A549 (cell line): Measurements from ENCODE around the gene GPR15LG.

Experiments used
- CHD2 ChIP-seq: fragments of 150-350 bp; IDR thresholded peaks from 2 replicates; pipeline ENCODE4 v1.6.1; 2014; ENCODE audit warnings: low read length; ENCODE audit not compliant: partially characterized antibody
- CHD4 ChIP-seq: fragments of 200-600 bp; sonication (generic); IDR thresholded peaks from 2 replicates; pipeline ENCODE4 v1.6.1; 2016; ENCODE audit warnings: antibody characterized with exemption, mild to moderate bottlenecking, borderline replicate concordance
- KDM1A ChIP-seq: fragments of 200-600 bp; sonication (generic); IDR thresholded peaks from 2 replicates; pipeline ENCODE4 v1.6.1; 2016; ENCODE audit warnings: low read depth, mild to moderate bottlenecking
- POLR2A ChIP-seq: IDR thresholded peaks from 2 replicates; pipeline ENCODE4 v1.6.1; 2012; ENCODE audit warnings: mild to moderate bottlenecking, low read length
- RAD21 ChIP-seq, 2 experiments: fragments of >200 bp in 1 of 2; sonication (Bioruptor Twin) in 1 of 2; formaldehyde crosslinking in 1 of 2; IDR thresholded peaks in 1 of 2; conservative IDR thresholded peaks in 1 of 2; 2 replicates in 1 of 2; 3 replicates in 1 of 2; pipeline ENCODE4 v1.6.1; 2012 to 2018; ENCODE audit warnings: inconsistent platforms in 1 of 2
- RCOR1 ChIP-seq: fragments of 150-350 bp; IDR thresholded peaks from 2 replicates; pipeline ENCODE4 v1.6.1; 2014; ENCODE audit warnings: antibody characterized with exemption, low read length, low read depth
- SREBF2 ChIP-seq: fragments of 450-650 bp; IDR thresholded peaks from 2 replicates; pipeline ENCODE4 v1.6.1; 2014; ENCODE audit warnings: mild to moderate bottlenecking, moderate library complexity
- TF ChIP-seq, protein P1 (sequence below): fragments of >200 bp; sonication (Bioruptor Twin); formaldehyde crosslinking; IDR thresholded peaks from 3 replicates; pipeline ENCODE4 v1.5.1; 2016
- TF ChIP-seq, protein P2 (sequence below): IDR thresholded peaks from 2 replicates; pipeline ENCODE4 v1.6.1; 2012

DNA sequence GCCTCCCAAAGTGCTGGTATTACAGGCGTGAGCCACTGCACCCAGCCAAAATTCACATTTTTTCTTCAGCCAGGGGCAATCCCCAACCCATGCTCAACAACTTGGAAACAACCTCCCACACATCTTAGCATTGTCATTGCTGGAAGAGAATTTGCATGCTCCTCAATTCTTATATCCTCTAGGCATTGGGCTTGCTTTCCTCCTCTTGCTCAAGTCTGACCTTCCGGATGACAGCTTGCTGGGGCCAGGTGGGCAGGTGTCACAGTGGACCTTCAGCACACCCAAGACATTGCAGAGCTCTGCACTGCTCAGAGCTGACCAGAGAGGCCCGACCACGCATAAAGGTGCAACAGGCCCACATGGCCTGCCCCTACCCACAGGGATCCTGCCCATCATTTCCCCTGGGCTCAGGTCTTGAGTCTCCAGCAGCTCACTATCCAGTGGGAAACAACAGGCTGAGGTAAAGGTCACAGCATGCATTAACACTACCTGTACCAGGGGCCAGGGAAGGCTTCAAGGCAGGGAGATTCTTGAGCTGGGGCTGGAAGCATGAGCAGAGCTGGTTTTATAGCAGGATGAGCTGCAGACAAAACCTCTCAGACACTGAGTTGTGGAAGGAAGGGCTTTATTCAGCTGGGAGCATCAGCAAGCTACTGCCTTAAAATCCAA, 6.8 kb upstream of the GPR15LG start:
- TF ChIP-seq, protein P1, sequence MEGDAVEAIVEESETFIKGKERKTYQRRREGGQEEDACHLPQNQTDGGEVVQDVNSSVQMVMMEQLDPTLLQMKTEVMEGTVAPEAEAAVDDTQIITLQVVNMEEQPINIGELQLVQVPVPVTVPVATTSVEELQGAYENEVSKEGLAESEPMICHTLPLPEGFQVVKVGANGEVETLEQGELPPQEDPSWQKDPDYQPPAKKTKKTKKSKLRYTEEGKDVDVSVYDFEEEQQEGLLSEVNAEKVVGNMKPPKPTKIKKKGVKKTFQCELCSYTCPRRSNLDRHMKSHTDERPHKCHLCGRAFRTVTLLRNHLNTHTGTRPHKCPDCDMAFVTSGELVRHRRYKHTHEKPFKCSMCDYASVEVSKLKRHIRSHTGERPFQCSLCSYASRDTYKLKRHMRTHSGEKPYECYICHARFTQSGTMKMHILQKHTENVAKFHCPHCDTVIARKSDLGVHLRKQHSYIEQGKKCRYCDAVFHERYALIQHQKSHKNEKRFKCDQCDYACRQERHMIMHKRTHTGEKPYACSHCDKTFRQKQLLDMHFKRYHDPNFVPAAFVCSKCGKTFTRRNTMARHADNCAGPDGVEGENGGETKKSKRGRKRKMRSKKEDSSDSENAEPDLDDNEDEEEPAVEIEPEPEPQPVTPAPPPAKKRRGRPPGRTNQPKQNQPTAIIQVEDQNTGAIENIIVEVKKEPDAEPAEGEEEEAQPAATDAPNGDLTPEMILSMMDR = no peak
- TF ChIP-seq POLR2A (no peak), RCOR1 (no peak), RAD21 (conservative IDR thresholded peaks at IDR 0.05 in 1 of 2, IDR thresholded peaks at IDR 0.05 in 1 of 2) (no peak), KDM1A (no peak), CHD4 (no peak), CHD2 (no peak), SREBF2 (no peak)
- TF ChIP-seq, protein P2, sequence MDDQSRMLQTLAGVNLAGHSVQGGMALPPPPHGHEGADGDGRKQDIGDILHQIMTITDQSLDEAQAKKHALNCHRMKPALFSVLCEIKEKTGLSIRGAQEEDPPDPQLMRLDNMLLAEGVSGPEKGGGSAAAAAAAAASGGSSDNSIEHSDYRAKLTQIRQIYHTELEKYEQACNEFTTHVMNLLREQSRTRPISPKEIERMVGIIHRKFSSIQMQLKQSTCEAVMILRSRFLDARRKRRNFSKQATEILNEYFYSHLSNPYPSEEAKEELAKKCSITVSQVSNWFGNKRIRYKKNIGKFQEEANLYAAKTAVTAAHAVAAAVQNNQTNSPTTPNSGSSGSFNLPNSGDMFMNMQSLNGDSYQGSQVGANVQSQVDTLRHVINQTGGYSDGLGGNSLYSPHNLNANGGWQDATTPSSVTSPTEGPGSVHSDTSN = no peak
